Gastrocnemius medialis (tissue), 4 donors: ENCODE measurements around the gene BCL2L14.

Source experiments
- CTCF ChIP-seq, 5 experiments: fragments of 450-650 bp in 3 of 5; fragments of 200-600 bp in 2 of 5; sonication (generic) in 2 of 5; IDR thresholded peaks in 4 of 5; conservative IDR thresholded peaks in 1 of 5; 1 replicate in 4 of 5; 2 replicates in 1 of 5; pipeline ENCODE4 v1.5.1; 2016 to 2019; ENCODE audit warnings: antibody characterized with exemption in 5 of 5, mild to moderate bottlenecking in 3 of 5, moderate library complexity in 3 of 5
- POLR2A ChIP-seq, 2 donors: fragments of 450-650 bp; IDR thresholded peaks; one replicate each; pipeline ENCODE4 v1.6.1; 2017; ENCODE audit warnings: antibody characterized with exemption in 2 of 2, mild to moderate bottlenecking in 2 of 2, moderate library complexity in 2 of 2

- TF ChIP-seq CTCF (IDR thresholded peaks at IDR 0.05 in 4 of 5, conservative IDR thresholded peaks at IDR 0.05 in 1 of 5) (no peak), POLR2A (IDR thresholded peaks at IDR 0.05) (no peak)
Measured at GRCh38 chr12:12056951-12057350, 13.8 kb upstream of the BCL2L14 start.
